ENCODE measurements around the gene ULK2. TPM values are rescaled to one million over a fixed set of nuclear protein-coding genes. Genes with fewer than 3 reads are reported as not detected.
"Not testable (repeated sequence)": the region's sequence is repeated elsewhere in the genome, so short reads cannot be mapped to it uniquely, and the experiment has no call there.

ULK2 gene
- total RNA-seq, 1 donor: 22.1 TPM

GRCh38 chr17:19770985-19771735, 96.6 kb downstream of the ULK2 start:
- no peak for DNase-seq (ENCODE audit: low read depth)
- TF ChIP-seq CTCF (IDR thresholded peaks at IDR 0.05; ENCODE audit: insufficient read depth, low read length): no peak

GRCh38 chr17:19769946-19770652, 97.6 kb downstream of the ULK2 start:
- no peak for TF ChIP-seq CTCF (IDR thresholded peaks at IDR 0.05; ENCODE audit: insufficient read depth, low read length)
- no peak overlapping the region for H3K4me3 ChIP-seq (ENCODE audit: low read depth, low read length)
- DNase-seq (ENCODE audit: low read depth): peak; percentile 54

More at GRCh38 chr17:19770985-19771735, 96.6 kb downstream of the ULK2 start:
- H3K4me3 ChIP-seq (ENCODE audit: low read depth, low read length): no peak overlapping the region

- no peak for DNase-seq (ENCODE audit: low read depth)
- H3K4me3 ChIP-seq (ENCODE audit: low read depth, low read length): no peak overlapping the region
- TF ChIP-seq CTCF (IDR thresholded peaks at IDR 0.05; ENCODE audit: insufficient read depth, low read length): no peak
Observed at GRCh38 chr17:19768046-19768782, 99.5 kb downstream of the ULK2 start.

GRCh38 chr17:19766421-19767270, 101.1 kb downstream of the ULK2 start:
- DNase-seq (ENCODE audit: low read depth): peak; percentile 57
- TF ChIP-seq CTCF (IDR thresholded peaks at IDR 0.05; ENCODE audit: insufficient read depth, low read length): peak; percentile 99
- no peak overlapping the region for H3K4me3 ChIP-seq (ENCODE audit: low read depth, low read length)

GRCh38 chr17:19766016-19766415, 101.7 kb downstream of the ULK2 start:
- H3K4me3 ChIP-seq (ENCODE audit: low read depth, low read length): no peak overlapping the region
- no peak for TF ChIP-seq CTCF (IDR thresholded peaks at IDR 0.05; ENCODE audit: insufficient read depth, low read length)
- no peak for DNase-seq (ENCODE audit: low read depth)

- not testable (repeated sequence) for H3K4me3 ChIP-seq (ENCODE audit: low read depth, low read length); DNase-seq (ENCODE audit: low read depth)
Observed at GRCh38 chr17:19763991-19764390, 103.7 kb downstream of the ULK2 start.
